ENCODE measurements around the gene RAPH1.

The RAPH1 gene

GRCh38 chr2:203484266-203485112, 50.6 kb downstream of the RAPH1 start:
- ATAC-seq: peak; percentile 85 to 89

GRCh38 chr2:203480623-203481022, 54.5 kb downstream of the RAPH1 start:
- ATAC-seq: no peak

- ATAC-seq: no peak
Observed at GRCh38 chr2:203476881-203477280, 58.2 kb downstream of the RAPH1 start.

- ATAC-seq: no peak
Observed at GRCh38 chr2:203471323-203471722, 63.8 kb downstream of the RAPH1 start.

GRCh38 chr2:203470371-203470770, 64.7 kb downstream of the RAPH1 start:
- no peak for ATAC-seq

GRCh38 chr2:203469546-203469945, 65.6 kb downstream of the RAPH1 start:
- ATAC-seq: no peak

GRCh38 chr2:203463266-203463678, 71.8 kb downstream of the RAPH1 start:
- ATAC-seq: no peak

- ATAC-seq: no peak
Observed at GRCh38 chr2:203462308-203462707, 72.8 kb downstream of the RAPH1 start.

- ATAC-seq: no peak
Observed at GRCh38 chr2:203461746-203462145, 73.4 kb downstream of the RAPH1 start.

GRCh38 chr2:203455209-203455608, 79.9 kb downstream of the RAPH1 start:
- ATAC-seq: no peak

GRCh38 chr2:203453858-203454451, 81.1 kb downstream of the RAPH1 start:
- ATAC-seq: peak in 1 of 2 donors; percentile 24

GRCh38 chr2:203451689-203452088, 83.4 kb downstream of the RAPH1 start:
- ATAC-seq: no peak

- ATAC-seq: no peak
Observed at GRCh38 chr2:203451011-203451410, 84.1 kb downstream of the RAPH1 start.

GRCh38 chr2:203450561-203450960, 84.5 kb downstream of the RAPH1 start:
- ATAC-seq: no peak

GRCh38 chr2:203446780-203447179, 88.3 kb downstream of the RAPH1 start:
- ATAC-seq: no peak

- ATAC-seq: no peak
Observed at GRCh38 chr2:203446071-203446481, 89.0 kb downstream of the RAPH1 start.

- no peak for ATAC-seq
Observed at GRCh38 chr2:203444738-203445137, 90.4 kb downstream of the RAPH1 start.

- no peak for ATAC-seq
Observed at GRCh38 chr2:203442463-203442862, 92.6 kb downstream of the RAPH1 start.

GRCh38 chr2:203441463-203441862, 93.6 kb downstream of the RAPH1 start:
- no peak for ATAC-seq

GRCh38 chr2:203440671-203441070, 94.4 kb downstream of the RAPH1 start:
- ATAC-seq: no peak

- ATAC-seq: no peak
Observed at GRCh38 chr2:203438528-203438927, 96.6 kb downstream of the RAPH1 start.

- ATAC-seq: no peak
Observed at GRCh38 chr2:203437511-203437910, 97.6 kb downstream of the RAPH1 start.

GRCh38 chr2:203436496-203436895, 98.6 kb downstream of the RAPH1 start:
- no peak for ATAC-seq

- no peak for ATAC-seq
Observed at GRCh38 chr2:203432811-203433210, 102.3 kb downstream of the RAPH1 start.

All from activated CD4-positive, CD25-positive, alpha-beta regulatory T cell treated with anti-CD3 and anti-CD28 coated beads, Interleukin-2, amount 50 U/mL, for 24 hours (primary cell).